Measurements from ENCODE around the gene MDH1B. TPM values are rescaled to one million over a fixed set of nuclear protein-coding genes. Genes with fewer than 3 reads are reported as not detected.
A peak's percentile ranks its signal among the peaks of the same experiment; 100 is the strongest.

Gene MDH1B
- total RNA-seq, 1 experiment from 2014 or later, result 2.7 TPM

DNA sequence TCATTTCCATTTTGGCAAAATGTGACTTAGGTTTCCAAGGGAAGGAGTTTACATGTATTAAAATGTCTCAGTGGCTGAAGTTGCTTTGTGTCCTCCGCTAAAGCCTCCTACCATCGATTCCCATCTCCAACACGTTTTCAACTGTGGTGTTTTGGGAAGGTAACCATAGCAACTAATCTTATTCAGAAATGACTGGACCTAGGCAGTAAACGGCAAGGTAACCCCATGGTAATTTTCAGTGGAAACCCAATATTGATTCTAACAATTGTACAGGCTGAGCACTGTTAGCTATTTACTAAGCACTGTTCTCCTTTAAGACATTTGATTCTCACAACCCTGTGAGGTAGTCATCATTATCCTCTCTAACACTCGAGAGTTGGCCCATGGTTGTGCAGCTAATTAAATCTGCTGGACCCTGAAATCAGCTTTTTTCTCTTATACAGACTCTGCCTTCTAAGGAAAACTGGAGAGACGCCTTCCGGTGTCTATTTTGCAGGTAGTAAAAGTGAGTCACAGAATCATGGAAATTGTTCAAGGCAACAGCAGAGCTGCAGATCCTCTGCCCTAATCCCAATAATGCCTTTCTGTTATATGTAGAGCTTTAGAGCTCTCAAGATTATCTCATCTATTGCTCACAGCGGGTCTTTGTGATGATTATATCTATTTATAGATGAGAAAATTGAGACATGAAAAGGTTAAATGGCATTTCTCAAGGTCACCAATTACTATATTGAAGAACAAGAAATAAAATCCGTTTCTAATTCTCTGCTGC, 36.5 kb upstream of the MDH1B start:
- Histone ChIP-seq H3K4me1 (replicated peaks; ENCODE audit: insufficient read depth) (no peaks in the 10 kb centered on the region), H4K20me1 (ENCODE audit: insufficient read depth) (no peaks in the 10 kb centered on the region), H3K9me2 (ENCODE audit: insufficient read depth) (no peaks in the 10 kb centered on the region), H3K4me3 (no peak overlapping the region), H3K79me2 (ENCODE audit: low read depth) (no peaks in the 10 kb centered on the region), H3K36me3 (ENCODE audit: low read depth) (no peaks in the 10 kb centered on the region), H3K27ac (no peak overlapping the region), H3K9me3 (ENCODE audit: insufficient read depth, low read depth) (no peaks in the 10 kb centered on the region), H2AFZ (no peak overlapping the region), H3K27me3 (ENCODE audit: insufficient read depth, low read depth) (no peaks in the 10 kb centered on the region), H3K4me2 (no peak overlapping the region), H3F3A (ENCODE audit: insufficient read depth, low read depth) (no peaks in the 10 kb centered on the region)
- intact Hi-C loops (cut with micrococcal nuclease; ENCODE audit: unreplicated experiment), result loop anchor here (5.0 kb wide), 1 partner anchor 1271 kb away; no protein-coding TSS in a partner anchor
- TF ChIP-seq, protein P1, sequence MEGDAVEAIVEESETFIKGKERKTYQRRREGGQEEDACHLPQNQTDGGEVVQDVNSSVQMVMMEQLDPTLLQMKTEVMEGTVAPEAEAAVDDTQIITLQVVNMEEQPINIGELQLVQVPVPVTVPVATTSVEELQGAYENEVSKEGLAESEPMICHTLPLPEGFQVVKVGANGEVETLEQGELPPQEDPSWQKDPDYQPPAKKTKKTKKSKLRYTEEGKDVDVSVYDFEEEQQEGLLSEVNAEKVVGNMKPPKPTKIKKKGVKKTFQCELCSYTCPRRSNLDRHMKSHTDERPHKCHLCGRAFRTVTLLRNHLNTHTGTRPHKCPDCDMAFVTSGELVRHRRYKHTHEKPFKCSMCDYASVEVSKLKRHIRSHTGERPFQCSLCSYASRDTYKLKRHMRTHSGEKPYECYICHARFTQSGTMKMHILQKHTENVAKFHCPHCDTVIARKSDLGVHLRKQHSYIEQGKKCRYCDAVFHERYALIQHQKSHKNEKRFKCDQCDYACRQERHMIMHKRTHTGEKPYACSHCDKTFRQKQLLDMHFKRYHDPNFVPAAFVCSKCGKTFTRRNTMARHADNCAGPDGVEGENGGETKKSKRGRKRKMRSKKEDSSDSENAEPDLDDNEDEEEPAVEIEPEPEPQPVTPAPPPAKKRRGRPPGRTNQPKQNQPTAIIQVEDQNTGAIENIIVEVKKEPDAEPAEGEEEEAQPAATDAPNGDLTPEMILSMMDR (conservative IDR thresholded peaks at IDR 0.05), result no peak
- TF ChIP-seq EZH2 (IDR thresholded peaks at IDR 0.05; ENCODE audit: low read depth), result no peak
- BruUV-seq (replicated peaks), result no TSS peak
- no peak for DNase-seq
- POLR2A ChIA-PET (ENCODE audit: unreplicated experiment), result no interaction called here
- CTCF ChIA-PET, result interaction anchor here (0.6 to 1.5 kb wide), 4 partner anchors 671 to 906 kb away, joined by 3 read pairs; no protein-coding TSS in a partner anchor

GRCh38 chr2:206800506-206801417, 35.6 kb upstream of the MDH1B start:
- no peak for TF ChIP-seq EZH2 (IDR thresholded peaks at IDR 0.05; ENCODE audit: low read depth)
- TF ChIP-seq, protein P1 (conservative IDR thresholded peaks at IDR 0.05), result peak; percentile 74
- Histone ChIP-seq H3K79me2 (ENCODE audit: low read depth) (no peaks in the 10 kb centered on the region), H3K36me3 (ENCODE audit: low read depth) (no peaks in the 10 kb centered on the region), H3K4me2 (no peak overlapping the region), H3K27ac (no peak overlapping the region), H3F3A (ENCODE audit: insufficient read depth, low read depth) (no peaks in the 10 kb centered on the region), H2AFZ (no peak overlapping the region), H3K4me1 (replicated peaks; ENCODE audit: insufficient read depth) (no peaks in the 10 kb centered on the region), H4K20me1 (ENCODE audit: insufficient read depth) (no peaks in the 10 kb centered on the region), H3K27me3 (ENCODE audit: insufficient read depth, low read depth) (no peaks in the 10 kb centered on the region), H3K4me3 (no peak overlapping the region), H3K9me2 (ENCODE audit: insufficient read depth) (no peaks in the 10 kb centered on the region), H3K9me3 (ENCODE audit: insufficient read depth, low read depth) (no peaks in the 10 kb centered on the region)
- peak; percentile 46 to 59 for DNase-seq
- no TSS peak for BruUV-seq (replicated peaks)
- POLR2A ChIA-PET (ENCODE audit: unreplicated experiment), result no interaction called here
- intact Hi-C loops (cut with micrococcal nuclease; ENCODE audit: unreplicated experiment), result loop anchor here (1.0 to 5.0 kb wide), 3 partner anchors 181 to 1272 kb away; no protein-coding TSS in a partner anchor
- CTCF ChIA-PET, result interaction anchor here (0.6 to 1.5 kb wide), 4 partner anchors 672 to 907 kb away, joined by 3 read pairs; no protein-coding TSS in a partner anchor

GRCh38 chr2:206799083-206799482, 34.0 kb upstream of the MDH1B start:
- Histone ChIP-seq H3K4me1 (replicated peaks; ENCODE audit: insufficient read depth) (no peaks in the 10 kb centered on the region), H3K79me2 (ENCODE audit: low read depth) (no peaks in the 10 kb centered on the region), H3F3A (ENCODE audit: insufficient read depth, low read depth) (no peaks in the 10 kb centered on the region), H3K9me2 (ENCODE audit: insufficient read depth) (no peaks in the 10 kb centered on the region), H3K36me3 (ENCODE audit: low read depth) (no peaks in the 10 kb centered on the region), H3K4me2 (no peak overlapping the region), H4K20me1 (ENCODE audit: insufficient read depth) (no peaks in the 10 kb centered on the region), H2AFZ (no peak overlapping the region), H3K27ac (no peak overlapping the region), H3K27me3 (ENCODE audit: insufficient read depth, low read depth) (no peaks in the 10 kb centered on the region), H3K9me3 (ENCODE audit: insufficient read depth, low read depth) (no peaks in the 10 kb centered on the region), H3K4me3 (no peak overlapping the region)
- intact Hi-C loops (cut with micrococcal nuclease; ENCODE audit: unreplicated experiment), result no loop called here
- CTCF ChIA-PET, result no interaction called here
- no peak for TF ChIP-seq EZH2 (IDR thresholded peaks at IDR 0.05; ENCODE audit: low read depth)
- TF ChIP-seq, protein P1 (conservative IDR thresholded peaks at IDR 0.05), result no peak
- POLR2A ChIA-PET (ENCODE audit: unreplicated experiment), result no interaction called here
- BruUV-seq (replicated peaks), result no TSS peak
- DNase-seq, result no peak

Measured in PC-9 (cell line).